Renal cortex interstitium (tissue), 11 donors: ENCODE measurements around the gene TRIM8. TPM values are rescaled to one million over a fixed set of nuclear protein-coding genes. Genes with fewer than 3 reads are reported as not detected.
A peak's percentile ranks its signal among the peaks of the same experiment; 100 is the strongest.
"Not testable (repeated sequence)": the region's sequence is repeated elsewhere in the genome, so short reads cannot be mapped to it uniquely, and the experiment has no call there.

ENCODE experiments used
- DNase-seq, 11 donors: peaks; one replicate each; pipeline ENCODE4 v3.0.0-alpha.2; 2013; ENCODE audit warnings: low read depth in 9 of 11, low spot score in 4 of 11; ENCODE audit errors: extremely low read depth in 1 of 11
- polyA plus RNA-seq, 3 donors: library from polyadenylated mRNA; unstranded; fragments of 120-200 nt; gene quantifications; one replicate each; pipeline ENCODE4 v1.2.1, GENCODE V29; 2013; ENCODE audit not compliant: insufficient read length in 3 of 3

Gene TRIM8
- polyA plus RNA-seq, 3 donors: 124 to 132 (median 127) TPM

DNA sequence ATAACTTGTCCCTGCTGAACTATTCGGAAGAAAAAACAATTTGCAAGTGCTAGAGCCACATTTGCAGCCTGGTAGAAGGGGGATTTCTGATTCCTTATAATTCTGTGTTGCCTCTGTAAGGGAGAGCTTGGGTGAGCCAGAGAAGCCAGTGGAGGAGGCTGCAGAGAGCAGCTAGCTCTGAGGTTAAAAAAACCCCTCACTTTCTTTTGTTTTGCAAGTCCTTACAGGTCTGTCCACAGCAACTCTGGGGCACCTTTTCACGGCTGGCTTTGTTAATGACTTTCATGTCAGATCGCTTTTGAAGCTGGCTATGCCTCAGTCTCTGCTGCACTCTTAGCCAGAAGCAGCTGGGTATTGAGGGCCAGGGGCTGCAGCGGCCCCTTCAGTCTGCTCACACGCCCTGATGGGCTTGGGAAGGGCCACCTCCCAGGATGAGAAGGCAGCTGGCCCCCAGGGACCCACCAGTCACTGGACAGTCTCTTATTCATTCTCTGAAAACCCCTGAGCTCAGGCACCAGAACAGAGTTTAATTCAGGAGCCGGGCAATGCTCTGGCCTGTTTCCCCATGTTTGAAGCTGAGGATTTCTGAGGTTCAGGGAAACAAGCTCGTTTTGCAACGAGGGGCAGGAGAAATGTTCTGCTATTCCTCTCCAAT is 30.9 kb downstream of the TRIM8 start:
- no peak for DNase-seq

DNA sequence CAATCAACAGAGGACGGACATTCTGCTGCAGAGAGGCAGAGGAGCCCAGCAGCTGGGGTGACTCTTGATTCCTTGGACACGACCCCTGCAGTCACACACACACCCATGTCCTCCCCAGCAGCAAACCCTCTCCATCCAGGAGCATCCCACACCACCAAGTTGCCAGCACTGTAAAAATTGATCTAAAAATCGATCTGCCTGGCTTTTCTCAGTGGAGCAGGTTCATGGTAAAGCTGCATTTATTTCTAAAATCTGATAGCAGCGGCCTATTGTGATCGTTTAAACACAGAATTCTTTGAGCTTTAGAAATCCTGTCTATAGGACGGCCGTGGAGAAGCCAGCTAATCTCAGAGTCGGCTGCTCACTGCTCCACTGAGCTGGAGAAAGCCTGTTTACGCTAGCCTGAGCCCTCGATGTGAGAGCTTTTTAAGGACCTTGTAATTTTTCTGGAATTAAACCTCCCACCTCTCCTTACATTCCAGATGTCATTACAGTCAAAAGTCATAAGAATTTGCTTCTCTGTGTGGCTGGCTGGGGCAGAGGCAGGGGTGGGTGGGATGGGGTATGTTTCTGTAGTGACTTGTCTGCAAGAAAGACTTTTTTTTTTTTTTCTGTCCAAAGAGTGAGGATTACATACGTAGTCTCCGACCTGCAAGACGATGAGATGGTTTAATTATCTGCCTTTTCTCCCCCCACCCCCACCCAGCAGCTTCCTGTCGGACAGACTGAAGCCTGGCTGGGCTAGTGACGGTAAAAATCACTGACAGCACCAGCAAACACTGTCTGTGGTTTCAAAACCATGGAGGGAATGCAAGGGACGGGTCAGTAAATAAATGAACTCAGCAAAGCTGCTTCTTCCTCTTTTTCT is 31.6 kb downstream of the TRIM8 start:
- peak in 2 of 11 donors; percentile 68 to 76 for DNase-seq

DNA sequence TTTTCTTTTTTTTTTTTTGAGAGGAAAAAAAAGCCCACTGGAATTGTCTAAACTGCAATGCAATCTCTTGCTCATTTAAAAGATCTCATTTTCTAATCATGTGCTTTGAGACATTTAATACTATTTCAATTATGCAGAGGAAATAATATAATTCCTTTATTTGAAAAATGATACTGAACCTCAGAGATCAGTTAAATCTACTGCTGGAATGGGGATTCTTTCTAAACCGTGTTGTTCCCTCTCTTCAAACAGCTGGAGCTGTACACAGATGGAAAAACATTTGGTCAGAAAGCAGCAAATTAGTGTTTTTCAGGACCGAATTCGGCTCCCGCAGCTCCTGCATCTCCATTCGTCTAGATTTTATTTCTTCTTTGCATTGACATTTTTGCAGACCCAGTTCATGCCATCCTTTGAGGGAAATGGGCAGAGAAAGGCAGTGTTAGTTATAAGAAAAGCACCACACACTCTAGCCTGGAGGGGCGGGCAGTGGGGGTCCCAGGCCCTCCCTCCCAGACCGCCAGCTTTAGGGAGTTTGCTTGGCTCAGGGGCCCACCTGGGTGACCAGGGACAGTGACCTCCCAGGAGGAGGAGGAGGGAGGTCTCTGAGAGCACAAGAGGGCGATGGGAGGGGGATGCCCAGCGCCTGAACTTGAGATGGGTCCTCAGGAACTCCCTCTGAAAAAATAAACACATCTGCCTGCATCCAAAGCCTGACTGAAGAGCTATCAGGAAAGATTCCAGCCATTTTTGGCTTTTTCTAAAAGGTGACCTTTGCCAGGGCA is 32.4 kb downstream of the TRIM8 start:
- DNase-seq: no peak

DNA sequence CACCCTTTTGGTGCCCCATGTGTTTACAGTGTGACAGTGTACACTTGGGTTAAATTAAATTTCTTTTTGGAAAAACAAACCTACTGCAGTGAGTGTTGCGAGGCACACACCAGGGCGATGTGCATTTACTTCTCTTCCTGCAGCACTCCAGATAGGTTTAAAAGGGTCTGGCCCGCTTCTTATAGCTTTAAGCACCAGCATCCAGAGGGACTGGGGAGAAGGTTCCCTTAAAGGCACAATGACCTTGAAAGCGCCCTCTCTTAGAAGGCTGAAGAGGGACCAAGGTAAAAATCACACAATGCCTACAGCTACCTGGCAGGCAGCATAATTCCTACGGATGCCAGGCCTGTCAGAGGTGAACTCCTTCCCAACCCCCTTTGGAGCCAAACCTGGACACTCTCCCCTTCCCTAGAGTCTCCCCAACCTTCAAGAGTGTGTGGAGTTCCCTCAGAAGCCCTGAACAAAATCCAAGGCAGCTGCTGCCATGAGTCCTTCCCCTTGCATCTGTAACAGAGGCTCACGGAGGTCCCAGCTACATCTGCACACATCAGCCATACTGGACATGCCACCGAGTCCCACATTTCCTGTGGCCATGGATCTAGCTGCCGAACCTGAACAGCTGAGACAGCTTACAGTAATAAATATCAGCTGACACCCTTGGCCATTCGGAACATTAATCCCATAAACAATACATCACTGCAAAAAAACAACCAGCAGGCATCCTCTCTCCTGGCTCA is 33.2 kb downstream of the TRIM8 start:
- DNase-seq: no peak

DNA sequence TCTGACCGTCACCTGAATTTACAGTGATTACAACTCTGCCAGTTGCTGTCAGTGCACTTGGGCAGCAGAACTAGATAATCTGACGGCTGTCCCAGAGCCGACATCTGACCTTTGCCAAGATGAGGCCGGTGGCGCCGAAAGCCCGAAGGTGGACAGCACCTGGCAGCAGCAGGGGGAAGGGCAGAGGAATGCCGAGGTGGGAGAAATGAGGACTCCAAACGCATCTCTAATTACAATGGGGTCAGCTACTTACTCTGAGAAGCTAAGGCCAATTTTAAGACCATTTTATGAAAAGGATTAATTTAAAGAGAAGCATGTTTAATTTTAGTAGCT is 33.8 kb downstream of the TRIM8 start:
- no peak for DNase-seq

DNA sequence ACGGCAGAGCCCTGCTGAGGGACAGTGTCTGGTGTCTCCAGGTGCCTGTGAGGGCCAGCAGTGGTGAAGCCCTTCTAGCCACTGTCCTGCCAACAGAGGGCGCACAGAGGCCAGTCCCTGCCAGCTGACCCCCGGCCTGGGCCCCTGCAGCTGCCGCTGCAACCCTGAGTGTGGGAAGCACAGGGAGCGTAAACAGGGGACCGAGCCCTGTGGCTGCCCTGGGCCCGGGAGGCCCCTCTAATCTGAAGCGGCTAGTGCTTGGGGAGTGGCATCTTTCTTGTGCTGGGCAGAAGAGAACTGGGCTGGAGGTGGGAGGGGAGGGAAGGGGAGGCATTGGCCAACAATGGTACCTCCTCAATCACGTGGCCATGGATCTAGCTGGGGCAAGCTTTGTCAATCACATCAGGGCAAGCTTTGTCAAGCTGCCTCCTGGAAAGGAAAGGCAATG is 34.6 kb downstream of the TRIM8 start:
- no peak for DNase-seq

DNA sequence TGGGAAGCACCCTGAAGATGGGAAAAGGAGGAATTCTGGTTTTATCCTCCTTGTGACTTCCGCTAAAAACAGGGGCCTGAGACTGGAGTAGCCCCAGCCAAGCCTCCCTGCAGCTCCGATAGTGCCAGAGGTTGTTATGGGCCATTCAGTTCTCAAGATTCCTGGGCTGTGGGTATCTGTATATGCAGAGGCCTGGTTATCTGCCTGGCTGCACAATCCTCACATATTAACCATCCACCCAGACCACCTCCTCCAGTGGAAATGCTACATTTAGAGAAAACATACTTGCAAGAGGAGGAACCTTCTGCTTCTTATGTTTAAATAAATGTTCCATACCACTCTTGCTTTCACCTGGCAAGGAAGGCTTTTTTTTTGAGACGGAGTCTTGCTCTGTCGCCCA is 35.3 kb downstream of the TRIM8 start:
- DNase-seq: no peak

DNA sequence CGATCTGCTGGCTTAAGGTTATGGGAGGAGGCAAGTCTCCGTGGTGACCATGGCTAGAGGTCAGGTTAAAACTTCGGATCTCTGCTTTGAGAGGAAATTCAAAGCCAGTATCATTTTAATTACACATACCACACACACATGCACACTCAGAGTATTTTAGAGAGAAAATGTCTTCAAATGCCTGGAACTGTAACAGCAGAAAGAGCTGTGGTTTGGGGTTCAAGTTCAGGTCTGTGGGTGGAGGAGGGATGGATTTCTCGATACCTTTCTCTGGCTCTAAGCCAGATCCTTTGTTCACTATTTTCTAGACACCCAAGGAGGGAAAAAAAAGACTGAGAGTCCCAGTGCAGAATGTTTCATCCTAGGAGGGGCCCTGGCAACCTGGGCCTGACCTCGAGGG is 37.4 kb downstream of the TRIM8 start:
- no peak for DNase-seq

DNA sequence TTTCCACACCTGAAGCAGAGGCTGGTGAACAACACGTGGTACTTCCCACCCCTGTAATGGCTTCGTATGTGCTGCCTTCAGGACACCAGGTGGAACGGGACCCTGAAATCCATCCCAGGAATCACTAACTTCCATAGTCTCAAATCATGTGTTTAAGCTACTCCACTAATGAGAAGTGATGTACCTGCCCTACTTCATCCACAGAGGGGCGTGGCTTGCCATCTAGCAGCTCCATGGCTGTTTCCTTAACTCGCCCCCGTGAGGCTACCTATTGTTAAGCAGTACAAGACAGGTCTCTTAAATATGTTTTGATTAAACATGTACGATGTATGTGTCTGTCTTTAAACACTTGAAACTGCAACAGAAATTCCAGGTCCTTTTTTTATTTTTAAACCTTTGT is 38.1 kb downstream of the TRIM8 start:
- no peak for DNase-seq

DNA sequence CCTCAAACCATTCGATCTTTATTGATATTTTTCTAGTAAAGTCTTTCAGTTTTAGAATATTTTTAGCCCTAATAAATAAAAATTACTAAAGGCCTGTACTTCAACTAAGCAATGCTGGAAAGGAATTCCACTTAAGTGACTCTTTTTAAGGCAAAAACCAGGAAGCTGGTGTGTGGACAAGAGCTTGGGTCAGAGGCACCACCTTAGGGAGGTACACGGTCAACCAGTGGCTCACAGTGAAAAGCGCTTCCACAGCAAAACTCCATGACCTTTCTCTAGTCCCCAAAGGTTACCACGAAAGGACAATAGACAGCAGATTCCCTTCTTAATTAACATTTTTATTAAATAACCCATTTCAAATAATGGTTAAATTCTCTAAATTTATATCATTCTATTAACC is 38.7 kb downstream of the TRIM8 start:
- no peak for DNase-seq

DNA sequence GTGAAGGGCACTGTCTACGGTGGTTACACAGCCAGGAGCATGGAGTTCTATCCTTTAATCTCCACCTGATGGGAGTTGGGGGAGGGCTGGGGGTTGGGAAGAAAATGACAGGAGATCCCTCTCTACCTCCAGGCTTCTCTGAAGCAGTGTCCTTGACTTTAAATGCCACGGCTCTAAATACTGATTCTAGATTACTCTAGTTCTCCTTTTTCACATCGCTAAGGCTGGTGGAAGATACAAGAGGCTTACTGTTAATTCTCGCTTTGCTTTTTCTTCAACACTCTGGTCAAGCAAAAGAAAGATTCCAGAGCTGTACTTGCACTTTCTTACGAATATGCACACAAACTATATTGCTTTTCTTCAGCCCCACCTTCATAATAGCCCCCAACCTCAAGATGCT is 39.5 kb downstream of the TRIM8 start:
- DNase-seq: no peak

DNA sequence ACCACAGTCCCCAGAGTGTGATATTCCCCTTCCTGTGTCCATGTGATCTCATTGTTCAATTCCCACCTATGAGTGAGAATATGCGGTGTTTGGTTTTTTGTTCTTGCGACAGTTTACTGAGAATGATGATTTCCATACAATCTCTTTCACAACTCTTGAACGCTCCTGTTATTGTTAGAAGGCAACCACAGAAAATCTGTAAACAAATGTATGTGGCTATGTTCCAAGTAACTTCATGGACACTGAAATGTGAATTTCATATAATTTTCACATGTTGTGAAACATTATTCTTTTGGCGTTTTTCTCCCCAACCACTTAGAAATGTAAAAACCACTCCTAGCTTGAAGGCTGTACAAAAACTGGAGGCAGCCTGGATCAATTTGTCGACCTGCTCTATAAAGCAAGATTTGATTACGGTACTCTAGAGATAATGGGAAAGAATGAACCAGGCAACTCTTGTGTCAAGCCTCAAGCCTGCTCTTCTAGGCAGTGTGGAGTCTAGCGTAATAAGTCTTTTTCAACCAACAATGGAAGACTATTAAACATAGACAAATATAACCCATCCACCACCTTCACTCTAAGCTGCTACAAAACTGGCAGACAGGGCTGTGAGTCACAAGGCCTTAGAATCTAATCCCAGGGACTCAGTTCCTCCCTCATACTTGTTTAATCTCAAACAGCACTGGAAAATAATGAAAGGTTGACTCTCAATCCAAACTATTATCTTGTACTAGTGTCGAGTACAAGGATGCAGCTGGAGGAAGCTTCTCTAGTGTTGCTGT is 47.2 kb downstream of the TRIM8 start:
- no peak for DNase-seq

DNA sequence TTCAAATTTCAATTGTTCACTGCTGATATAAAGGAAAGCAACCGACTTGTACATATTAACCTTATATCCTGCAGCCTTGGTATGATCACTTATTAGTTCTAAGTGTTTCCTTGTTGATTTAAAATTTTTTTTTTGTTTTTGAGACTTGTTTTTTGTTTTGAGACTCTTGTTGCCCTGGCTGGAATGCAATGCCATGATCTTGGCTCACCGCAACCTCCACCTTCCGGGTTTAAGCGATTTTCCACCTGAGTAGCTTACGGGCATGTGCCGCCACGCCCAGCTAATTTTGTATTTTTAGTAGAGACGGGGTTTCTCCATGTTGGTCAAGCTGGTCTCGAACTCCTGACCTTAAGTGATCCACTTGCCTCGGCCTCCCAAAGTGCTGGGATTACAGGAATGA is 51.1 kb downstream of the TRIM8 start:
- not testable (repeated sequence) for DNase-seq

DNA sequence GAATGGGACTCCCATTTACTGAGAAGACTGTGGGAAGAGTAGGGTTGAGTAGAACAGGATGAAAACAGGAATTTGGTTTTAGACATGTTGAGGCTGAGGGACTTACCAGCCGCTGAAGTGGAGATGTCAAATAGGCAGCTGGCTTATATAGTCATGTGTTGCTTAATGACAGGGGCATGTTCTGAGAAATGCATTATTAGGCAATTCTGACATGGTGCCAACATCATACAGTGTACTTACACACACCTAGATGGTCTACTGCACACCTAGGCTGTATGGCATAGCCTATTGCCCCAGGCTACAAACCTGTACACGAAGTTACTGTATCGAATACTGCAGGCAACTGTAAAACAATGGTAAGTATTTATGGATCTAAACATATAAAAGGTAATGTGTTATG is 52.5 kb downstream of the TRIM8 start:
- no peak for DNase-seq

DNA sequence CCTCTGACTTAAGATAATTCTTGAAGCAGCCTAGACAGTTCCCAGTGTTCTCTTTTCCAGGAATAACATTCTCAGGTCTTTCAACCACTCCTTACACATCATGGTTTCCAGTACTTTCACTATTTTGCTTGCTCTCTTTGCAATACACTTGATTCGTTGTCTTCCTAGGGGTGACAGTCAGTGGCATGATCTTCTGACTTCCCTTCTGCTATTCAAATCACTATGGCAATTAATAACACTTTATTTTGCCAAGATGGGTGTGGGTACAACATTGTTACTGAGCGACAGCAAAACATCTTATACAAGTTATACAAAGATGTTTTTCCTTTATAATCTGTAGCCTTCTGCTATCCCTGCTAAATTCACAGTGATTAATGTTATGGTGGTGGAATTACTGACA is 54.6 kb downstream of the TRIM8 start:
- DNase-seq: no peak

DNA sequence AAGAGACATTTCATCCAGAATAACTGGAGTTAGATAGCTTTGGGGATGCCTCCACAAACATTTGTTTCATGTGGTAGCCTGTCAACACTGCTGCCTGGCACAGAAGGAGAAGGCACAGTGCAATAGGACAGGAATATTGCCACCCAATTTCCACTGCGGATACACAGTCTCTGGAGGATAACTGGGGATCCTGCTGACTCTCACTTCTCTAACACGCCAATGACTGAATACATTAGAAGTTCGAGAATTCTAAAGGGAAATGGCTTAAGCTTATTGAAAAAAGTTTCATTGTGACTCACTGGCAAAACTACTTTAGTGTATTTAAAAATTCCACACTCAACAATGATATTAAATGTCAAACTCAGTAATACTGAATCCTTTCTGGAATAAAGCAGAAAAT is 57.0 kb downstream of the TRIM8 start:
- DNase-seq: no peak

DNA sequence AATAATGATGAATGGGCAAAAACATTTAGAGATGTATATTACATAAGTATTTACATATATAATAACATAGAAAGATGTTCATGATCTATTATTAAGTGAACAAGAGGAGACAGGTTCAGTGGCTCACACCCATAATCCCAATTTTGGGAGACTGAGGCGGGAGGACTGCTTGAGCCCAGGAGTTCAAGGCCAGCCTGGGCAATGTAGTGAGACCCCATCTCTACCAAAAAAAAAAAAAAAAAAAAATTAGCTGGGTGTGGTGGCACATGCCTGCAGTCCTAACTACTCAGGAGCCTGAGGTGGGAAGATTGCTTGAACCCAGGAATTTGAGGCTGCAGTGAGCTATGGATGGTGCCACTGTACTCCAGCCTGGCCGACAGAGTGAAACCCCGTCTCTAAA is 57.5 kb downstream of the TRIM8 start:
- no peak for DNase-seq

DNA sequence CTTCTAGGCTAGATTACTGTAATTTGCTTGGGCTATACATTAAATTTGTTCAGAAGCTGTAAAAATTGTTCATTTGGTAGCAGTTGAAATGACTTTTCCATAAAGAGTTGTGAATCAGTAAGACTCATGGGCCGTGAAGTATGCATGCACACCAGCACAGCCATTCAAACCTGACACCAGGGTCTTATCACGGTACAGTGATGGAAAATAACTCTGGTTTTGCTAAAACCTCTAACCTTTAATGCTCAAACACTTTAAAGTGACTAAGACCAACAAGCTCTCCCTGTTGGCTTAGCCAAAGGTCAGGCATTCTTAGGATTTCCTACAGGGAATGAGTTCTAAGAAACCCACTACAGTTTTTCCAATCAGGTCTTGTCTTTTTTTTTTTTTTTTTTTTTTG is 58.5 kb downstream of the TRIM8 start:
- DNase-seq: no peak

DNA sequence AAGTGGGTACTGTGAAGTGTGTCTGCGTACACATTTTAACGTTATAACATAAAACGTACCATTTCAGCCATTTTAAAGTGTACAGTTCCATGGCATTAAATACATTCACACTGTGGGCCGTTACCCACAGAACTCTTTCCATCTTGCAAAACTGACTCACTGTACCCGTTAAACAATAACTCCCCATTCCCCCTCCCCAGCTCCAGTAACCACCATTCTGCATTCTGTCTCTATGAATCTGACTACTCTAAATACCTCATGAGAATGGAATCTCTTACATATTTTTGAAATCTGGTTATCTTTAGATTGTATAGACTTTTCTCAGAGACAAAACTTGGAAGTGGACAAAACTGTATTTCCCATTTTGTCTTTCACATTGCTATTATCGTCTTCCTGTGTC is 60.6 kb downstream of the TRIM8 start:
- no peak for DNase-seq
